Right lobe of liver (tissue), 4 donors: Measurements from ENCODE around the gene DIPK1B.

ENCODE experiments used
- POLR2A ChIP-seq: fragments of 450-650 bp; IDR thresholded peaks from one replicate; pipeline ENCODE4 v1.6.1; 2017; ENCODE audit warnings: antibody characterized with exemption, mild to moderate bottlenecking
- TF ChIP-seq, protein P1 (sequence below), 4 donors: fragments of 200-600 bp in 3 of 4; fragments of 450-650 bp in 1 of 4; IDR thresholded peaks; one replicate each; pipeline versions ENCODE4 v1.5.1 to v1.8.0; 2016 to 2022; ENCODE audit warnings: antibody characterized with exemption in 4 of 4, mild to moderate bottlenecking in 2 of 4
- donor health status: DM: no; HTN: no; CAD: no.
- donor health status: DM: no; HTN: no; CAD: no.
- donor health status: DM: no; HTN: yes; CAD: no.

DNA sequence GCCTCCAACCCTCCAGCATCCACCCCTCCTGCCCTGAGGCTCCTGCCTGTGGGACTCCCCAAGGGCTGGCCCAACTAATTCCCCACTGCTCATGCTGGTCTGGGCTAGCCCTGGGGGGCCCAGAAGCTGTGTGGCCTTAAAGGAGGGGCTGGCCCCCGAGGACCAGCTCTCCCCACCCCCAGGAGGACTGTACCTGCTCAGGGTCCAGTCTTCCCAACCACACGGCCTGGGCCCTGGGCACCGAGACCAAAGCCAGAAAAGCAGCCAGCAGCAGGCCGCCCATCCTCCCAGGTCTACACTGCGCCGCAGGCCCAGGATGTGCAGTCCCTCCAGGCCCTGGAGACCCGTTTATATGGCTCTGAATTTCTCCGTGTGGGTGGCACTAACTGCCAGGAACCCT is 35.8 kb downstream of the DIPK1B start, which contains the start of gene LCN6:
- TF ChIP-seq POLR2A: no peak
- TF ChIP-seq, protein P1, sequence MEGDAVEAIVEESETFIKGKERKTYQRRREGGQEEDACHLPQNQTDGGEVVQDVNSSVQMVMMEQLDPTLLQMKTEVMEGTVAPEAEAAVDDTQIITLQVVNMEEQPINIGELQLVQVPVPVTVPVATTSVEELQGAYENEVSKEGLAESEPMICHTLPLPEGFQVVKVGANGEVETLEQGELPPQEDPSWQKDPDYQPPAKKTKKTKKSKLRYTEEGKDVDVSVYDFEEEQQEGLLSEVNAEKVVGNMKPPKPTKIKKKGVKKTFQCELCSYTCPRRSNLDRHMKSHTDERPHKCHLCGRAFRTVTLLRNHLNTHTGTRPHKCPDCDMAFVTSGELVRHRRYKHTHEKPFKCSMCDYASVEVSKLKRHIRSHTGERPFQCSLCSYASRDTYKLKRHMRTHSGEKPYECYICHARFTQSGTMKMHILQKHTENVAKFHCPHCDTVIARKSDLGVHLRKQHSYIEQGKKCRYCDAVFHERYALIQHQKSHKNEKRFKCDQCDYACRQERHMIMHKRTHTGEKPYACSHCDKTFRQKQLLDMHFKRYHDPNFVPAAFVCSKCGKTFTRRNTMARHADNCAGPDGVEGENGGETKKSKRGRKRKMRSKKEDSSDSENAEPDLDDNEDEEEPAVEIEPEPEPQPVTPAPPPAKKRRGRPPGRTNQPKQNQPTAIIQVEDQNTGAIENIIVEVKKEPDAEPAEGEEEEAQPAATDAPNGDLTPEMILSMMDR (IDR thresholded peaks at IDR 0.05): no peak
